Measurements from ENCODE around the gene CISD1.

CISD1 gene

DNA sequence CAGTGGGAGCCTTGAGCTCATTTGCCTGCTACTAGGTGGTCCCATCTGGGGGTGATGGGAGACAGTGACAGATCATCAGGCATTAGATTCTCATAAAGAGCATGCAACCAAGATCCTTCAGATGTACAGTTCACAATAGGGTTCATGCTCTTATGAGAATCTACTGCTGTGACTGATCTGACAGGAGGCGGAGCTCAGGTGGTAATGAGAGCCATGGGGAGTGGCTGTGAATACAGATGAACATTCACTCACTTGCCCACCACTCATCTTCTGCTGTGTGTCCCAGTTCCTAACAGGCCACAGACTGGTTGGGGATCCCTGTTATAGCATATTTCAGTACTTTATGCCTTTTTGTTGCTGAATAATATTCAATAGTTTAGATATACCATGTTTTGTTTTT, 59.3 kb downstream of the CISD1 start:
- TF ChIP-seq, protein P1, sequence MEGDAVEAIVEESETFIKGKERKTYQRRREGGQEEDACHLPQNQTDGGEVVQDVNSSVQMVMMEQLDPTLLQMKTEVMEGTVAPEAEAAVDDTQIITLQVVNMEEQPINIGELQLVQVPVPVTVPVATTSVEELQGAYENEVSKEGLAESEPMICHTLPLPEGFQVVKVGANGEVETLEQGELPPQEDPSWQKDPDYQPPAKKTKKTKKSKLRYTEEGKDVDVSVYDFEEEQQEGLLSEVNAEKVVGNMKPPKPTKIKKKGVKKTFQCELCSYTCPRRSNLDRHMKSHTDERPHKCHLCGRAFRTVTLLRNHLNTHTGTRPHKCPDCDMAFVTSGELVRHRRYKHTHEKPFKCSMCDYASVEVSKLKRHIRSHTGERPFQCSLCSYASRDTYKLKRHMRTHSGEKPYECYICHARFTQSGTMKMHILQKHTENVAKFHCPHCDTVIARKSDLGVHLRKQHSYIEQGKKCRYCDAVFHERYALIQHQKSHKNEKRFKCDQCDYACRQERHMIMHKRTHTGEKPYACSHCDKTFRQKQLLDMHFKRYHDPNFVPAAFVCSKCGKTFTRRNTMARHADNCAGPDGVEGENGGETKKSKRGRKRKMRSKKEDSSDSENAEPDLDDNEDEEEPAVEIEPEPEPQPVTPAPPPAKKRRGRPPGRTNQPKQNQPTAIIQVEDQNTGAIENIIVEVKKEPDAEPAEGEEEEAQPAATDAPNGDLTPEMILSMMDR (IDR thresholded peaks at IDR 0.05) = no peak

DNA sequence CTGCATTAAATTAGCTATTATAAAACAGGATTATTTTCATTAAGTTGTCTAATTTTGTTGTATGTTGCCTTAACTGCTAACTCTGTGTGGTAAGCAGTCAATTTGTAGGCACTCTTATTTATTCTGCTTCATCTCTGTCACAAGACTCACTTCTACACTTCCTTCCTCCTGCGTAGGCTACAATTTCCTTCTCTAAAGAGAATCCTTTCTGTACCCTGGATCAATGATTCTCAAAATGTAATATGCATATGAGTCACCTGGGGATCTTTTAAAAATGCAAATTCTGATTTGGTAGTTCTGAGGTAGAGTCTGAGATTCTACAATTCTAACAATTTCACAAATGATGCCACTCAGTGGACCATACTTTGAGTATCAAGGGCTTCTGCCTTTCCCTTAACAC, 61.5 kb downstream of the CISD1 start:
- TF ChIP-seq, protein P1 (IDR thresholded peaks at IDR 0.05) = no peak

DNA sequence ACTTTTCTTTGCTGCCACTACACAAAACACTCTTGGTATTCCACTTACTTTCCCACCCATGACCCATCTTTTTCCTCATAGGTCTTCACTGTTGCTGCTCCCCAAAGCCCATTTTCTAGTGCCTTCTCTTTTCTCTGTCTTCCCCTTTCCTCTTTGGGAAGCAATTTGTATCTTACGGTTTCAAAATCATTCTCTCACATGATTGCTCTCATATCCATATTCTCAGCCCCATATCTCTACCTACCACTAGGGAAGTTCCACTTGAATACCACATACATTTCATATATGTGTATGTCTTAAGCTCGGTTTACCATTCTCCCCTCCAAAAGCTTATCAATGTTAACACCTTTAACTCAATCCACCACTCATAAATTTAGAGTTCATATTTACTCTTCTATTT, 62.7 kb downstream of the CISD1 start:
- TF ChIP-seq, protein P1 (IDR thresholded peaks at IDR 0.05) = no peak

- TF ChIP-seq, protein P1 (IDR thresholded peaks at IDR 0.05) = no peak
Observed at GRCh38 chr10:58334817-58335305, 65.9 kb downstream of the CISD1 start, which contains the start of gene UBE2D1. UBE2D1 (plus strand) TSS chr10:58335006; CDS start chr10:58335202, 196 bp downstream.

DNA sequence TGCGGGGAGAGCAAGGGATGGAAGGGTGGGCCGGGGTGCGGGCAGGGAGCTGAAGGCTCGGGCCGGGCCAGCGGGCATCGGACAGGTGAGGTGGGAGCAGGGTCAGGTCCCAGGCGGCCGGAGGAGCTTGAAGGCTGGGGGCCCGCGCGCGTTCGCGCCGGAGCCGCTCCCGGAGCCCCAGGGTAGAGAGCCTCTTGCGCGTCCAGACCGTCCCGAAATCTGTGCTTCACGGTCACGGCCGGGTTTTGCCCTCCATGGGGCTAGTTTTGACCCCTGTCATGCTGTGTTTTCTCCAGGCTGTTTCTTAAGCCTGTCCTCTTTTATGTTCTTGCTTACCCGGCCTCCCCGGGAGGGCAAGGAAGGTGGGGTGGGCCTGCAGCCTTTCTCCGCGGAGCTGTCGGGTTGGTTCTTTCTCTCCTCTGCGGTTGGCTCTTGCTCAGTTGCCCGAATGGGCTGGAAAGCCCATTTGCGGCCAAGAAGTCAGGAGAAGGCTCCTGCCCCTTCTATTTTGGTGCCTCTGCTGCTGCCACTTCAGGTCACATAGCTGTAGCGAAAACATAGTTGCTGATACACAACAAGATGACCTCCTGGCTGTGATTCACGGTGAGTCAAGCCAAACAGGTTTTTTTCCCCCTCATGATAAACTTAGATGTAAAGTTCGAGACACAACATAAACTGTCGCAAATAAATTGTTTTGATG, 66.5 kb downstream of the CISD1 start:
- TF ChIP-seq, protein P1 (IDR thresholded peaks at IDR 0.05) = no peak

GRCh38 chr10:58336242-58336641, 67.3 kb downstream of the CISD1 start:
- TF ChIP-seq, protein P1 (IDR thresholded peaks at IDR 0.05) = no peak

Measured in LNCAP (cell line).